PC-9 (cell line): ENCODE measurements around the gene OTUD7B. TPM values are rescaled to one million over a fixed set of nuclear protein-coding genes. Genes with fewer than 3 reads are reported as not detected.

Source experiments
- BruUV-seq: library from RNA; stranded (reverse); fragments of 400-500 nt; replicated peaks from 2 replicates; lab custom pipeline; 2021; lab: Mats Ljungman, UMichigan
- CTCF ChIA-PET: fragments of 300-600 bp; sonication (Branson Sonifier 250); formaldehyde crosslinking; loops from one replicate; lab custom pipeline; 2022; ENCODE audit warnings: antibody characterized with exemption; lab: Charles Lee
- POLR2A ChIA-PET: fragments of 300-600 bp; sonication (Branson Sonifier 250); formaldehyde crosslinking; loops from one replicate; lab custom pipeline; 2022; ENCODE audit warnings: antibody characterized with exemption; ENCODE audit not compliant: unreplicated experiment; lab: Charles Lee
- DNase-seq, 2 experiments: peaks; one replicate each; pipeline versions ENCODE4 v3.0.0 to v3.0.0-alpha.2; 2015 to 2022; ENCODE audit warnings: mixed read lengths in 1 of 2
- H2AFZ ChIP-seq: fragments of 200-600 bp; sonication (generic); 2 replicates; pipeline ENCODE4 v1.8.1; 2017; ENCODE audit warnings: antibody characterized with exemption
- H3F3A ChIP-seq: fragments of 200-600 bp; sonication (generic); 2 replicates; pipeline ENCODE4 v1.8.1; 2017; ENCODE audit warnings: antibody characterized with exemption, mild to moderate bottlenecking, low read depth; ENCODE audit not compliant: insufficient read depth
- H3K27ac ChIP-seq: fragments of 200-600 bp; sonication (generic); 2 replicates; pipeline ENCODE4 v1.6.1; 2016; ENCODE audit warnings: mixed run types
- H3K27me3 ChIP-seq: fragments of 200-600 bp; sonication (generic); 2 replicates; pipeline ENCODE4 v1.6.1; 2016; ENCODE audit warnings: low read depth, mixed run types; ENCODE audit not compliant: insufficient read depth
- H3K36me3 ChIP-seq: fragments of 200-600 bp; sonication (generic); 2 replicates; pipeline ENCODE4 v1.6.1; 2016; ENCODE audit warnings: low read depth, mixed run types
- H3K4me1 ChIP-seq: fragments of 200-600 bp; sonication (generic); replicated peaks from 2 replicates; pipeline ENCODE4 v1.6.1; 2016; ENCODE audit warnings: mixed run types; ENCODE audit not compliant: insufficient read depth
- H3K4me2 ChIP-seq: fragments of 200-600 bp; sonication (generic); 2 replicates; pipeline ENCODE4 v1.6.1; 2017; ENCODE audit warnings: mixed run types
- H3K4me3 ChIP-seq: fragments of 200-600 bp; sonication (generic); 2 replicates; pipeline ENCODE4 v1.6.1; 2016; ENCODE audit warnings: mixed run types
- H3K79me2 ChIP-seq: fragments of 200-600 bp; sonication (generic); 2 replicates; pipeline ENCODE4 v1.6.1; 2017; ENCODE audit warnings: low read depth, mixed run types
- H3K9me2 ChIP-seq: fragments of 200-600 bp; sonication (generic); 2 replicates; pipeline ENCODE4 v1.8.1; 2017; ENCODE audit warnings: mild to moderate bottlenecking; ENCODE audit not compliant: insufficient read depth
- H3K9me3 ChIP-seq: fragments of 200-600 bp; sonication (generic); 2 replicates; pipeline ENCODE4 v1.8.1; 2016; ENCODE audit warnings: low read depth; ENCODE audit not compliant: insufficient read depth
- H4K20me1 ChIP-seq: fragments of 200-600 bp; sonication (generic); 2 replicates; pipeline ENCODE4 v1.8.1; 2017; ENCODE audit not compliant: insufficient read depth
- EZH2 ChIP-seq: fragments of 200-600 bp; sonication (generic); IDR thresholded peaks from 2 replicates; pipeline ENCODE4 v1.8.0; 2017; ENCODE audit warnings: antibody characterized with exemption, low read depth
- intact Hi-C: fragments of 100-400 bp; cut with micrococcal nuclease; formaldehyde crosslinking; loops from one replicate; pipeline ENCODE4 v1.10.0; 2022; ENCODE audit not compliant: unreplicated experiment
- total RNA-seq: library from RNA; stranded (reverse); gene quantifications from 2 replicates; pipeline ENCODE4 v1.2.3, GENCODE V29; 2021
- TF ChIP-seq, protein P1 (sequence below): fragments of 200-600 bp; sonication (generic); conservative IDR thresholded peaks from 2 replicates; pipeline ENCODE4 v1.6.1; 2017; ENCODE audit warnings: mixed run types, antibody characterized with exemption, mild to moderate bottlenecking, moderate library complexity

OTUD7B gene
- total RNA-seq, 1 experiment from 2014 or later: 30.2 TPM

DNA sequence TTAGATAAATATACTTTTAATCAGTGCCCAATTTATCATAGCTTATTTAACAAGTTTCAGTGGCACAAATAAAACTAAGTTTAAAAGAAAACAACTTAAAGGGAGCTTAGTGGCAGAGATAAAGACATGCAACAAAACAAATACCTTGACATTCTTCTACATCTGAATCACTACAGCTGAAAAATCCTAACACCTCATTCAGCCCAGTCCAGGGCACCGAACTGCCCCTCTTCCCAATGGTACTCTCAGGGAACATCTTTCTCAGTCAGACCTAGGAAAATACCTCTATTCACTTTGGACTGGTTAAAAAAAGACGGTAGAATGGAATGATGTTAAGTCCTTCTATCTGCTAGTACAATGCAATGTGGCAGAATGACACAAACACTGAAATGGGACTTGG is 8.3 kb downstream of the OTUD7B start:
- H3K27ac ChIP-seq: no peak overlapping the region
- no peaks in the 10 kb centered on the region for H3K9me2 ChIP-seq
- H3K4me3 ChIP-seq: no peak overlapping the region
- H3K9me3 ChIP-seq: no peaks in the 10 kb centered on the region
- H3K79me2 ChIP-seq: peaks cover 72% of the 10 kb centered on the region
- H3K4me2 ChIP-seq: no peak overlapping the region
- H3K27me3 ChIP-seq: no peaks in the 10 kb centered on the region
- peaks cover 19% of the 10 kb centered on the region for H3F3A ChIP-seq
- no peak for DNase-seq
- H3K4me1 ChIP-seq: peaks cover 10% of the 10 kb centered on the region
- no peak overlapping the region for H2AFZ ChIP-seq
- ChIA-PET POLR2A (interaction anchor here (0.5 to 0.6 kb wide), 2 partner anchors 11 to 185 kb away, joined by 3 to 4 read pairs; no protein-coding TSS in a partner anchor), CTCF (no interaction called here)
- intact Hi-C loops: no loop called here
- no TSS peak for BruUV-seq
- H3K36me3 ChIP-seq: peaks cover 35% of the 10 kb centered on the region
- TF ChIP-seq, protein P1, sequence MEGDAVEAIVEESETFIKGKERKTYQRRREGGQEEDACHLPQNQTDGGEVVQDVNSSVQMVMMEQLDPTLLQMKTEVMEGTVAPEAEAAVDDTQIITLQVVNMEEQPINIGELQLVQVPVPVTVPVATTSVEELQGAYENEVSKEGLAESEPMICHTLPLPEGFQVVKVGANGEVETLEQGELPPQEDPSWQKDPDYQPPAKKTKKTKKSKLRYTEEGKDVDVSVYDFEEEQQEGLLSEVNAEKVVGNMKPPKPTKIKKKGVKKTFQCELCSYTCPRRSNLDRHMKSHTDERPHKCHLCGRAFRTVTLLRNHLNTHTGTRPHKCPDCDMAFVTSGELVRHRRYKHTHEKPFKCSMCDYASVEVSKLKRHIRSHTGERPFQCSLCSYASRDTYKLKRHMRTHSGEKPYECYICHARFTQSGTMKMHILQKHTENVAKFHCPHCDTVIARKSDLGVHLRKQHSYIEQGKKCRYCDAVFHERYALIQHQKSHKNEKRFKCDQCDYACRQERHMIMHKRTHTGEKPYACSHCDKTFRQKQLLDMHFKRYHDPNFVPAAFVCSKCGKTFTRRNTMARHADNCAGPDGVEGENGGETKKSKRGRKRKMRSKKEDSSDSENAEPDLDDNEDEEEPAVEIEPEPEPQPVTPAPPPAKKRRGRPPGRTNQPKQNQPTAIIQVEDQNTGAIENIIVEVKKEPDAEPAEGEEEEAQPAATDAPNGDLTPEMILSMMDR: no peak
- TF ChIP-seq EZH2: no peak
- peaks cover 5% of the 10 kb centered on the region; the same call in 1 of the 2 replicates for H4K20me1 ChIP-seq

DNA sequence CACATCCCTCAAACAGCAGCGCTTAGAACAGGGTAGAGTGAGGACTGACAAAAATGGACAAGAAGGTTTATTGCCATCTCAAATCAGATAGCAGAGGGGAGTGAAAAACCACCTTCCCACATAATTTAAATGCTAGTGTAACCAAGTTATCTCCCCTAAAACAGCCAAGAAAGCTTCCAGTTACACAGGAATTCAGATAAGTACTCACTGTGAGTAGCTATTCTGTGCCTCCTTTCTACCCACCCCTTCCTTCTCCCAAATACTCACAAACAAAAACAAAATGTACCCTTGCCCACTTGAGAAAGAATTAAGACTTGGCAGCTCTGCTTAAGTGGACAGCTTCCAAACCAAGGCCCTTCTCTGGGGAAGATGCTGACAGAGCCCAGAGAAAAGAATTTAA is 9.1 kb downstream of the OTUD7B start:
- peaks cover 13% of the 10 kb centered on the region for H3K4me1 ChIP-seq
- H4K20me1 ChIP-seq: peaks cover 12% of the 10 kb centered on the region
- ChIA-PET POLR2A (interaction anchor here (0.5 kb wide), 2 partner anchors 158 to 186 kb away, joined by 4 to 8 read pairs; no protein-coding TSS in a partner anchor), CTCF (no interaction called here)
- TF ChIP-seq, protein P1: no peak
- H3K9me3 ChIP-seq: no peaks in the 10 kb centered on the region
- intact Hi-C loops: no loop called here
- DNase-seq: no peak
- H3K79me2 ChIP-seq: peaks cover 72% of the 10 kb centered on the region
- no peak overlapping the region for H3K27ac ChIP-seq
- no peaks in the 10 kb centered on the region for H3K27me3 ChIP-seq
- no peak overlapping the region for H2AFZ ChIP-seq
- H3K4me2 ChIP-seq: no peak overlapping the region
- no peak overlapping the region for H3K4me3 ChIP-seq
- peaks cover 33% of the 10 kb centered on the region; the same call in 1 of the 2 replicates for H3K36me3 ChIP-seq
- peaks cover 24% of the 10 kb centered on the region for H3F3A ChIP-seq
- no peaks in the 10 kb centered on the region for H3K9me2 ChIP-seq
- BruUV-seq: no TSS peak

DNA sequence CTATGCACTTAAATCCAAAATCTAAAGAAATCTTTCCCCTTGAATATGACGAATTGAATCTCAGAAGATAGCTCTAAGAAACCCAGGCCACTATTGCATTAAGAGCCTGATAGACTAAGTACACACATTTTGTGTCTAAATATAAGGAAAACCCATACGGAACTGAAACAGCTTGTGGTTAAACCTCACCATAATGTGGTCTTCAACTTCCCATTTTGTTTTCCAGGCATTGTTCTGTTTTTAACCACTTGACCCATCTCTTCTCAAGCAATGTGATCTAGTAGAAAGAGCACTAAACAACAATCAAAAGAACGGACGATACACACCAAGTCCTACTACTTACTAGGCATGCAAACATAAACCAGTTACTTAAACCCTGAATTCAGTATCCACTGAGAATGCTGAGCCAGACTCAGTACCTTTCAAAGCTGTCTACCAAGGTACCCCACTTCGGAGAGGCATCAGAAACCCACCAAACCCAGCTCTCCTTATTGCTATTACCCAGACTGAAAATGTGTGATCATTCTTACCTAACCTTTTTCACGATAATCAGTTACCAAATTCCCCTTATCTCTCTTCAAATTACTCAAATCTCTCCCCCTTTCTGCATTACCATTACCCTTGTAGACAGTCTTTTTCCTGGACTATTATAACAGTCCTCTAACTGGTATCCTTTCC is 12.8 kb downstream of the OTUD7B start:
- Histone ChIP-seq H3K9me3 (no peaks in the 10 kb centered on the region), H3K4me3 (no peak overlapping the region), H3K4me2 (no peak overlapping the region), H3K27me3 (no peaks in the 10 kb centered on the region), H4K20me1 (peaks cover 20% of the 10 kb centered on the region), H3K79me2 (peaks cover 72% of the 10 kb centered on the region), H2AFZ (no peak overlapping the region), H3K9me2 (no peaks in the 10 kb centered on the region), H3K4me1 (peaks cover 28% of the 10 kb centered on the region), H3F3A (peaks cover 37% of the 10 kb centered on the region), H3K36me3 (peaks cover 22% of the 10 kb centered on the region; the same call in 1 of the 2 replicates), H3K27ac (peak overlapping the region; percentile 64)
- no TSS peak for BruUV-seq
- intact Hi-C loops: no loop called here
- TF ChIP-seq, protein P1: no peak
- no peak for TF ChIP-seq EZH2
- CTCF ChIA-PET: no interaction called here
- no peak for DNase-seq
- POLR2A ChIA-PET: interaction anchor here (0.5 kb wide), 1 partner anchor 110 kb away, joined by 3 read pairs; a partner anchor contains a TSS
